GM06990 (cell line): ENCODE data around the gene ABR.
"Not testable (repeated sequence)": the region's sequence is repeated elsewhere in the genome, so short reads cannot be mapped to it uniquely, and the experiment has no call there.

Experiments
- DNase-seq: peaks from one replicate; pipeline ENCODE4 v3.0.0-alpha.2; 2011; ENCODE audit not compliant: insufficient read length; ENCODE audit errors: extremely low read depth
- H3K27me3 ChIP-seq: replicated peaks from 2 replicates; pipeline ENCODE4 v1.6.0; 2011; ENCODE audit warnings: low read length; ENCODE audit not compliant: control insufficient read depth, insufficient read depth
- H3K36me3 ChIP-seq: 2 replicates; pipeline ENCODE4 v1.5.1; 2011; ENCODE audit warnings: low read length; ENCODE audit not compliant: control insufficient read depth, insufficient read depth
- H3K4me3 ChIP-seq: replicated peaks from 2 replicates; pipeline ENCODE4 v1.5.1; 2011; ENCODE audit warnings: low read depth, mild to moderate bottlenecking, control low read depth, low read length
- CTCF ChIP-seq: IDR thresholded peaks from 2 replicates; pipeline ENCODE4 v1.5.1; 2011; ENCODE audit warnings: low read length, control low read depth, mild to moderate bottlenecking, inconsistent platforms; ENCODE audit not compliant: insufficient read depth, poor library complexity, severe bottlenecking

ABR gene

DNA sequence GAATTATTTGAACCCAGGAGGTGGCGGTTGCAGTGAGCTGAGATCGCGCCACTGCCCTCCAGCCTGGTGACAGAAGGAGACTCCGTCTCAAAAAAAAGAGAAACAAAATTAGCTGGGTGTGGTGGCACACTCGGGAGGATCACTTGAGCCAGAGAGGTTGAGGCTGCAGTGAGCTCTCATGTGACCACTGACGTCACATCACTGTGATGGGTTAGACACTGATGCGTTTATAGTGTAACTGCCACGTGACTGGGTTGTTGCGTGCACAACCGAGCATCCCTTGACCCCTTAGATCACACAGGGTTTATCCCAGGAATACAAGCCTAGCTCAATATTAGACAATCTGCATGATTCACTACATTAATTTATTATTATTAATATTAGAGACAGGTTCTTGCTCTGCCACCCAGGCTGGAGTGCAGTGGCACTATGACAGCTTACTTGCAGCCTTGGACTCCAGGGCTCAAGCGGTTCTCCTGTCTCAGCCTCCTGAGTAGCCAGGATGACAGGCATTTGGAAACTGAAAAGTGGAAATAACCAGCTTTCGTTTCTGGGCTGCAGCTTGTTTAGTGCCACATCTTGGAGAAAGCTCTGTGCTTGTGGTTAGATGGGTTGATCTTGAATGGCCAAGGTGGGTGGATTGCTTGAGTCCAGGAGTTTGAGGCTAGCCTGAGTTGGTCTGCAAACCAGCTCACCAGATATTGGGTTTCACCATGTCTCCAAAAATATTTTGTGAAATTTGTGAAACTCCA is 26.4 kb upstream of the ABR start:
- no peaks in the 10 kb centered on the region for H3K27me3 ChIP-seq
- no peaks in the 10 kb centered on the region; the same call in 1 of the 2 replicates for H3K36me3 ChIP-seq
- no peak overlapping the region for H3K4me3 ChIP-seq
- no peak for DNase-seq
- no peak for TF ChIP-seq CTCF

GRCh38 chr17:1203967-1204291 is 24.1 kb upstream of the ABR start:
- peak overlapping the region; percentile 48; the same call in 1 of the 2 replicates for H3K4me3 ChIP-seq
- no peaks in the 10 kb centered on the region; the same call in 1 of the 2 replicates for H3K36me3 ChIP-seq
- no peaks in the 10 kb centered on the region for H3K27me3 ChIP-seq
- no peak for DNase-seq
- TF ChIP-seq CTCF: no peak

DNA sequence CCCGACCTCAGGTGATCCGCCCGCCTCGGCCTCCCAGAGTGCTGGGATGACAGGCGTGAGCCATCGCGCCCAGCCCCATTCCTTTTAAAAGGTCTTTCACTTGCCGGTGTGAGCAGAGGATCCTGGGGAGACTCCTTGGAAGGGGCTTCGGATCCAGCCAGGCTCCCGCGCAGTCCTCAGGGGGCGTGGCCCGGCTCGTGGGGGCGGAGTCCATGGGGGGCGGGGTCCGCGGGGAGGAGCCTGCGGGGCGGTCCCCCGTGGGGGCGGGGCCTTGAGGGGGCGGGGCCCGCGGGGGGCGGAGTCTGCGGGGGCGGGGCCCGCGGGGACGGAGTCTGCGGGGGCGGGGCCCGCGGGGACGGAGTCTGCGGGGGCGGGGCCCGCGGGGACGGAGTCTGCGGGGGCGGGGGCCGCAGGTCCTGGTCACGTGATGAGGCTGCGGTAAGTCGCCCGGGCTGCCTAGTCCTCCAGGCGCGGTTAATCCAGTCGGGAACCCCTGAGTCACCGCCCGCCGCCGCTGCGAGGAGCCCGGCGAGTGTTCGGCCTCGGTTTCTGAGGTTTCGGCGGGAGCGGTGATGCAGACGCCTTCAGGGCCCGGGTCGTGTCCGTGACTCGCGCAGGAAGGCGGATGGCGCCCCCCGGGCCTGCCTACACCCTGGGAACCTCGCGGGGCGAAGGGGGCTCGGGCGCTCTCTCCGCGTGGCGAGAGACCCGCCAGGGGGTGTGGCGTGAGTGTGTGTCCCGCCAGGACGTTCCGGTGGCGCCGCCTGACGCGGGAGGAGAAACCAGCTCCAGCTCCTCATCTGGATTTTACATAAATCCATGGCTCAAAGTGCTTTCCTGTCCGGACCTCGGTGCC is 23.6 kb upstream of the ABR start:
- H3K4me3 ChIP-seq: peak overlapping the region; percentile 48
- H3K36me3 ChIP-seq: no peaks in the 10 kb centered on the region; the same call in 1 of the 2 replicates
- peak; percentile 3 for TF ChIP-seq CTCF
- no peaks in the 10 kb centered on the region for H3K27me3 ChIP-seq
- DNase-seq: peak; percentile 50

GRCh38 chr17:1202291-1202690 is 22.5 kb upstream of the ABR start:
- TF ChIP-seq CTCF: no peak
- Histone ChIP-seq H3K36me3 (no peaks in the 10 kb centered on the region), H3K4me3 (no peak overlapping the region), H3K27me3 (no peaks in the 10 kb centered on the region)
- no peak for DNase-seq

DNA sequence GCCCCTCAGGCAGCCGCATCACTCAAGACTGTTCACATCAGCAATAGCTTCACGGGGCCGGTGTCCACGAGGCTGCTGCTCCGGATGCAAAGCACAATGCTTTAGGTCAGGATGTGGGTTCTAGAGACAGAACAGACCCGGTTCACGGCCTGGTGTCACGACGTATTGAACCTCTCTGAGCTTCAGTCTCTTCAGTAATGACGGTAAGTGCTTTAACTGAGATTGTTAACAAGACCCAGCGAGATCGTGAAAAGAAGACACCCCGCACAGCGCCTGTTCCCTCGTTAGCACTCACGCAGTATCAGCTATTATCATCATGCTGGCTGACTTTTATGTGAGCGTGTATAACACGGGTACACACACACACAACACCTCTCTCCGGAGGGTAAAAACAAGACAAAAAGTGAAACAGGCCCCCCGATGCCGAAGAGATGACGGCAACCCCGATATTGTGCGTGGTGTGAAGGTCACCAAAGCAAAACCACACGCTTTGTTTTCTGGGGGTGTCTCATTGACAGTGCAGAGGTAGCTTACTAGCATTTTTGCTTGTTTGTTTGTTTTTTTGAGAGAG is 21.4 kb upstream of the ABR start:
- DNase-seq: peak; percentile 57
- no peaks in the 10 kb centered on the region for H3K27me3 ChIP-seq
- H3K36me3 ChIP-seq: no peaks in the 10 kb centered on the region
- H3K4me3 ChIP-seq: no peak overlapping the region
- TF ChIP-seq CTCF: no peak

DNA sequence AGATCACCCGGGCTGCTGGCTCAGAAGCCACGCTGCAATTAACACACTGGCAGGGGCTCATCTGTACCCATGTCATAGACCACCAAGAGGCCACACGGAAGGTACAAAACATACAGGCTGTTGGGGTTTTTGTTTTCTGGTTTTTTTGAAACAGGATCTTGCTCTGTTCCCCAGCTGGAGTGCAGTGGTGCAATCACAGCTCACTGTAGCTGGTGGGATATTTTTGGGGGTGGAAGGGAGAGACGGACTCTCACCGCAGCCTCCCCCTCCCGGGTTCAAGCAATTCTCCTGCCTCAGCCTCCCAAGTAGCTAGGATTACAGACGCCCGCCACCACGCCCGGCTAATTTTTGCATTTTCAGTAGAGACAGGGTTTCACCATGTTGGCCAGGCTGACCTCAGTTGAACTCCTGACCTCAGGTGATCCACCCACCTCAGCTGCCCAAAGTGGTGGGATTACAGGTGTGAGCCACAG is 19.5 kb upstream of the ABR start:
- H3K36me3 ChIP-seq, H3K27me3 ChIP-seq: not testable (repeated sequence)
- 0 out of 2 replicates have a peak overlapping the region, but pooled peaks have one; percentile 10 for H3K4me3 ChIP-seq
- DNase-seq: peak; percentile 39
